HG03432 (cell line): ENCODE measurements around the gene HTRA3.

Experiments
- ATAC-seq: cut with Tn5 transposase; IDR thresholded peaks from one replicate; pipeline ENCODE4 v1.9.1; 2021; ENCODE audit warnings: mild to moderate bottlenecking, moderate library complexity; ENCODE audit not compliant: unreplicated experiment

Gene HTRA3

DNA sequence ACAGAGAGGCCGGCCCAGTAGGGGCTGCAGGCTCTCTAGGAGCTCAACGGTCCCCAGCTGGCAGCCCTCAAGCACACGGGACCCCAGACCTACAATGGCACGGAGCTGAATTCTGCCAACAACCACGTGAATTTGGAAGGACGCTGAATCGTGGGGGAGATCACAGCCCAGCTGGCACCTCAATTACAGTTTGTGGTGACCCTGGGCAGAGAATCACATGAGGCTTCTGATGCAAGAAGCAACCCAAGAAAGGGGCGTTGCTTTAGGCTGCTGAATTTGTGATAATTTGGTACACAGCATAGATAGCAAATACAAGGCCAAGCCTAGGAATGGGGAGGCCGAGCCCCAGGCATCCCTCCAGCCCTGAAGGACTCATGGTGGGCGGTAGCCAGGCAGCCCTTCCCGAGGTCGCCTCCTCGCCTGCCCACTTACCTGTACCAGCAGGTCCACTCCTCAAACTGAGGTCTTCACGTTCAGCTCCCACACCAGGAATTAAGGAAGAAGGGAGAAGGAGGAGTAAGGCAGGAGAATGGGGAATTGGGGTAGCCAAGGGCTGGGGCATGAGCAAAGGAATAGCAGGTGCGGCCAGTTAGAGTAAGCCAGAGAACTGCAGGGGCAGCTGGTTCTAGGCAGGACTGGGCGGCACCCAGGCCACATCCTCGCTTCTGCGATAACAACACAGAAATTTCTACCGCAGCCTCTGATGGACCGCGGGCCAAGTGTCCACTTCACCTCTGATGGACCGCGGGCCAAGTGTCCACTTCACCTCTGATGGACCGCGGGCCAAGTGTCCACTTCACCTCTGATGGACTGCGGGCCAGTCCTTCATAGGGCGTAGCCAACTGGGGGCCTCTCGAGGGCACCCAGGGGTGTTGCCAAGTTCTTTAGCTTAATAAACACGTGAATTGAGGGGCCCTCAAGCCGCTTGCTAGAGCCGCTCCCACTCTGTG, 23.4 kb upstream of the HTRA3 start:
- no peak for ATAC-seq

DNA sequence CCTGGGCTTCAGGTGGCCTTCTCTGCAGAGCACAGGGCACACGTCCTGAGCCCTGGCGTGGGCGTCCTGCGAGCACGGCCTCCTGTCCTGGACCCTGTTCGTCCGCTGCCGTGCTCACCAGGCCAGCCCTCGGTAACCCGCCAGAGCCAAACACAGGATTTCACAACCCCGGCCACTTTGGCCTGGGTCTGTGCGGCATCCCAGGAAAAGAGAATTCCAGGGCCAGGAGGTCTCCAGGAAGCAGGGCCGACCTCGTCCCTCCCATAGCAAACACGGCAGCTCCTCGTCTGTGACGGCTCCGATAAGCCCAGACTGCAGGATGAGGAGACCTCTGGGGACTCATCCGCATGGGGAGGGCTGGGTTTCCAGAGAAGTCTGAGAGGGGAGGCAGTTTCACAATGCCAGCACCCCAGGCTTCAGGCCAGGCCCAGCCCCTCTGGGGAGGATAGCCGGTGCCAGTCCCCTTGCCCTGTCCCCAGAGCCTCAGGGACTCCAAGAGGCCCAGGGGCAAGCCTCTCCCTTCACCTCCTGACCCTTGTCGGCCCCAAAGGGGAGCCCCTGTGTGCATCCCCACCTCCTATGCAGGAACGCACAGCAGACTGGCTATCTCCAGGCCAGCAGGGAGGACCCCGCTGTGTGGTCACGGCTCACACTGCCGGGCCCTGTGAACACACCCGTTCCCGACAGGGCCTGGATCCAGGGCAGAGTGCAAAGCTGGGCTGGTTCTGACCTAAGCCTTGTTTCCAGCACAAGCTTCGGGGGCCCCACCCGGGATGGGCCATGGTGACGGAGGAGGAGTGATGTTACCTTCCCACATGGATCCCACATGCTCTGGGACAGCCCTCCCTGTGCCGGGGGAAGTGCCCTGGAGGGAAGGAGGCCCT, 22.3 kb upstream of the HTRA3 start:
- ATAC-seq, result no peak

DNA sequence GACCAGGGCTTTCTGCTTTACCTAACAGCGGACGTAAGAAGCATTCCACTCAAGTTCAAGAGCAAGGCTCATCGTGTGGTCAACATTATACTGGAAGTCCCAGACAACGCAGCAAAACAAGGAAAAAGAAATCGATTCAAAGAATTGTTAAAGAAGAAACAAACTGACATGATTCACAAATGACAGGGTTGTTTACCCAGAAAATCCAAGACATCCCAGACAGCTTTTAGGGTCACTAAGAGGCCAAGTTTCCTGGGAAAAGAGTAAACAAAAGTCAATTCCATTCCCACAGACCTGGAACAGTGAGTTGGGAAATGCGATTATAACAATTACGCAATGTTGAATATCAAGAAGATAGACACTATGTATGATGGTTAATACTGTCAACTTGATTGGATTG, 21.5 kb upstream of the HTRA3 start:
- no peak for ATAC-seq

DNA sequence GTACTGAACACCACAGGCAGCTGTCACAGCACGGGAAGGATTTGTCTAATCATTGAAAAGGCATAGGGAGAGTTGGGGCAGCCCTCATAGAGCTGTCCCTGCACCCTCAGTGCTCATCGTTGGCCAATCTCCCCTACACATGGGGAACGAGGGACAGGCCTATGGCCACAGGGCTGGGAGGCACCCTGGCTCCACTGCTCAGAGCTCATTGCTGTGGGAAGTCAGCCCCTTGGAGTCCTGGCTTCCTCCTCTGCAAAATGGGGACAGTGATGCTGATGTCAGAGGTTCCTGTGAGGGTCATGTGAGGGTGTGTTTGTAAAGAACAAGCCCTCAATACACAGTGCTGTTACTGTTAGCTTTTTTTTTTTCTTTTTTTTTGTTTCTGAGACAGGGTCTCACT, 19.3 kb upstream of the HTRA3 start:
- no peak for ATAC-seq

DNA sequence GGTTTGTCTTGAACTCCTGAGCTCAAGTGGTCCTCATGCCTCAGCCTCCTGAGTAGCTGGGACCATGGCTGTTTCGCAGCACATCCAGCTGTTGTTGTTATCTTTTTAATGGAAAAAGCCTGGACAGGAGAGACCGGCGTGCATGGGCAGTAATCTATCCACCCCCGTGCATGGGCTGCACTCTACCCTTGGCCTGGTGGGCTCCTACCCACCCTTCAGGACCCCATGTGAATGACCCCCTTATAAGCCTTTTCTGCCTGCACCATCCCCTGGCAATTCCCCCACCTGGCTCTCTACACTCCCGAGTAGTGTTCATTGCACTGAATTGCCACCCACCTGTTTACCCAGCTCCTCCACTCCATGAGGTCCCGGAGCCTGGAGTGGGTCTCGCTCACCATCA, 18.9 kb upstream of the HTRA3 start:
- ATAC-seq, result no peak

DNA sequence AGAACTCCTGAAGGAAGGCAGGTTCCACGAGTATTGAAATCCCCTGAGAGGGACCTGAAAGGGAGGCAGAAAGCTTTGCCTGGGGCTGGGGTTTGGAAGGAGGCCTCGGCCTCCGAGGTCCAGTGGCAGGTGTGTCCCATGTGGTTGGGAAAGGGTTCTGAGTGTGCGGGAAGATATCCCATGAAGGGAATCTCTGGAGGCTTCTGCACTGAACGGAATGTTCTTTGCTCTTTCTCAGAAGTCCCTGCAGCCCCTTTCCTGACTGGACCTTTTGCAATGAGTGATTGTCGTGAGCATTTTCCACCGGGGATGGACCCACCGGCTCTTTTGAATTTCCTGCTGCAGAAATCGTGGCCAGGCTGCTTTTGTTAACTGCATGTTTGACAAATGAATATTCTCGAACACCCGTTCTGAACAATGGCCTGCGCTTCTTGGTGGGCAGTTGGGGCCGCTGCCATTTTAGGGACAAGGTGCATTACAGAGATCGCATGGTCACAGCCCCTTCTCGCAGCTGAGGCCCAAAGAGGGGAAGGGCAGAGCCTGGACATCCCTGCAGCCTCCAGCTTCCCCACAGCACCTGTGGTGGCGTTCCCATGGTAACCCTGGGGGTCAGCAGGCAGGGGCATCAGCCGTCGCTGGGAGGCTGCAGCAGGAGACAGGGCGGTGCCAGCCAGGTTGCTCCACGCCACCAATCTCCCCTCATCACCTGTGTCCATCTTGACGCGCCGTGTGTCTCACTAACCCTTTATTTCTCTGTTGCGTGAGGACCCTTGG, 18.3 kb upstream of the HTRA3 start:
- no peak for ATAC-seq

DNA sequence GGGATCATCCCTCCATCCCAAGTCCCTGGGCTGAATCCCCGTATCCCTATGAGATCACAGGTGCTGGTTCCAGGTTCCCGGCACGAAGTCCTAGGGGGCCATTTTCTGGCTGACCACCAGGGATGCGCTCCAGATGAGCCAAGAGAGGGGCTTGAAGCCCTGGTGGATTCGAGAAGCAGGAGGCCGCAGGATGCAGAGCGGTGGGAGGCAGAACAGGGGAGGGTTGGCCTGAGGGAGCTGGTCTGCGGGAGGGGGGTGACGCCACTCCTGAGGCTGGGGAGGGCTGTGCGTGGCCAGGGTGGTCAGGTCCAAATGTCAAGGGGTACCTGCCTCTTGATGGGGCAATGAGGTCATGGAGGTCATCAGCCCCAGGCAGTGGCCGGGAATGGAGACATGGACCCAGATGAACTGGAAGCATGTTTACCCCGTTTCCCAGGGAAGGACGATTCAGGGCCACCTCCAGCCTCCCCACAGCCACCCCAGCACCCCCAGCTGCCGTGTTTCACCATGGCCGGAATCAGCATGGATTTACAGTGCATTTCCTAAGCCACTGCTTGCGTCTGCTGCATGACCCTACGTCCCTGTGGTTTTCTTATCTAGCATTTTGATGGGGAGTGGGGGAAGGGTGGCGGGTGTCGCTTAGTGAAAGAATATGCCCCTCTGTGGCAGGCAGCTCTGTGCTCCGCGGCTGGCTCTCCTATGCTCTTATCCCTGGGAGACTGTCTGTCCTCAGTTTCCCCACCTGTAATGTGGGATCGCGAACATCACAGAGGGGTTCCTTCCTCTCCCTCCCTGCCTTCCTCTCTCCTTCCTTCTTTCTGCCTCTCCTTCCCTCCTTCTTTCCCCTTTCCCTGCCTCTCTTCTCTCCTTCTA, 17.0 kb upstream of the HTRA3 start:
- no peak for ATAC-seq

DNA sequence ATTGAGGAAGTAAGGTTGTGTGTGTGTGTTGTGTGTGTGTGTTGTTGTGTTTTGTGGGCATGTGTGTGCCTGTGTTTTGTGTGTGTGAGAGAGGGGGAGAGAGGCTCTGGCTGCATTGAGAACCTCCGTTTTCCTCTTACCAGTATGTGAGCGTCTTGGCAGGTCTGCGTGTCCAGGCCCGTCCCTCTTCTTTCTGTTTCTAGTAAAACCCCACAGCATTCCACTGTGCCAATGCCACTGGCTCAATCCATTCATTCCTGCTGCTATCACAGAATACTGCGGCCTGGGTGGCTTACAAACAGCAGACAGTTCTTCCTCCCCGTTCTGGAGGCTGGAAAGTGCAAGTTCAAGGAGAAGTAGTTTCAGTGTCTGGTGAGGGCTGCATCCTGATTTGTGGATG, 15.5 kb upstream of the HTRA3 start:
- ATAC-seq, result no peak

DNA sequence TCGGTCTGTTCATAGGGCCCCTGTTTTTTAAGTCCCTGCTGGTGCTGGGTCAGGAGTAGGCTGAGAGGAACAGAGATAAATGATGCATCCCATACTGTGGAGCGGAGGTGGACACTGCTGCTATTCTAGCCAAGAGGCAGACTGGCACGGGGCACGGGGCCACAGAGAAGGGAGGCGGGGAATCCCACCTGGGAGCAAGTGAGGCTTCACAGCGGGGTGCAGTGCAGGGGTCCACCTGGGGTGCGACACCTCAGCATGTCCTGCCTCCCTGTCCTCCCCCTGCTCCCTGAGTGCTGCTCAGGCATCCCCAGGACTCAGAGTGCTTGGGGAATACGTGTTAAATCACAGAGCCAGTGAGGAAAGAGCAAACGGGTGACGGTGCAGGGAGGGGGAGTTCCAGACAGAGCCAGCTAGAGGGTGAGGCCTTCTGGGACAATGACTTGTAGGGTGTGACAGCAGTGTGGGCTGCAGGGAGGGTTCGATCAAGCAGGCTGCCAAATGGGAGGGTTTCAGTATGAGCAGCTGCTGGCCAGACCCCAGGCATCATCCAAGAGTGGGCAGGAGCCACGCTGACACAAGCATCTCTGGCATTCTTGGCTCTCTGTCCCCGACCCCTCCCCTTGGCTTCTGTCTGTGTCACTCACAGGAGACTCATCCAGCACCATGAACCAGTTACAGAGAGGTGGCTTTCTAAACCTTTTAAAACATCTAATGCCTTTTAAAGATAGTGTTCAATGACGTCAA, 13.7 kb upstream of the HTRA3 start:
- no peak for ATAC-seq

DNA sequence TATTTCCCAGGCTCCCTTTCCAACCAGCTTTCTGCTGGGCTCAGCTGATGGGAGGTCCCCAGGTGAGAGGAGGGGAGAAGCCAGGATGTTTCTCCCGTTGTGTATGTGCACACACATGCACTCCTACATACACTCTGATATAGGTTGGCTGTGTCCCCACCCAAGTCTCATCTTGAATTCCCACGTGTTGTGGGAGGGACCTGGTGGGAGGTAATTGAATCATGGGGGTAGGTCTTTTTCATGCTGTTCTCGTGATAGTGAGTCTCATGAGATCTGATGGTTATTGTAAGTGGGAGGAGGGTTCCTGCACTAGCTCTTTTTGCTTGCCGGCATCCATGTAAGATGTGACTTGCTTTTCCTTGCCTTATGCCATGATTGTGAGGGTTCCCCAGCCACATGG, 11.7 kb upstream of the HTRA3 start:
- ATAC-seq, result no peak

DNA sequence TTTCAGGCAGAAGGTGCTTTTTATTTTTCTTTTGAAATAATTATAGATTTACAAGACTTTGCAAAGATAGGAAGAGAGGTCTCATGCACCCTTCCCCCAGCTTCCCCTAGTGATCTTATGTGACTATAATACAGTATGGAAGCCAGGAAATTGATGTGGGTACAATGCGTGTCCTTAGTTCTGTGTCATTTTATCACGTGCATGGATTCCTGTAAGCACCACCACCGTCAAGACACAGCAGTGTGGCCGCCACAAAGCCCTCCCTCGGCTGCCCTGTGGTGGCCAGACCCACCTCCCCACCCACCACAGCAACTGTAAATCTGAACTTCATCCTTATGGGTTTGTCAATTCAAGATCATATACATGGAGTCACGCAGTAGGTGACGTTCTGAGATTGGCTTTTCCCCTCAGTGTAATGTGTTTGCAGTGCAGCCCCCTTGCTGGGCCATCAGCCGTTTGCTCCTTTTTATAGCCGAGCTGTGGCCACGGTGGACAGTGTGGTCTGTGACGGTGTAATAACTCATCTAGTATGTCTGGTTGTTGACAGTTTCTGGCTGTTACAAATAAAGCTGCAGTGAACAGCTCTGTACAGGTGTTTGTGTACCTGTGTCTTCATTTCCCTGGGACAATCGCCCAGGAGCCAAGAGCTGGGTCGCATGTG, 10.9 kb upstream of the HTRA3 start:
- no peak for ATAC-seq

DNA sequence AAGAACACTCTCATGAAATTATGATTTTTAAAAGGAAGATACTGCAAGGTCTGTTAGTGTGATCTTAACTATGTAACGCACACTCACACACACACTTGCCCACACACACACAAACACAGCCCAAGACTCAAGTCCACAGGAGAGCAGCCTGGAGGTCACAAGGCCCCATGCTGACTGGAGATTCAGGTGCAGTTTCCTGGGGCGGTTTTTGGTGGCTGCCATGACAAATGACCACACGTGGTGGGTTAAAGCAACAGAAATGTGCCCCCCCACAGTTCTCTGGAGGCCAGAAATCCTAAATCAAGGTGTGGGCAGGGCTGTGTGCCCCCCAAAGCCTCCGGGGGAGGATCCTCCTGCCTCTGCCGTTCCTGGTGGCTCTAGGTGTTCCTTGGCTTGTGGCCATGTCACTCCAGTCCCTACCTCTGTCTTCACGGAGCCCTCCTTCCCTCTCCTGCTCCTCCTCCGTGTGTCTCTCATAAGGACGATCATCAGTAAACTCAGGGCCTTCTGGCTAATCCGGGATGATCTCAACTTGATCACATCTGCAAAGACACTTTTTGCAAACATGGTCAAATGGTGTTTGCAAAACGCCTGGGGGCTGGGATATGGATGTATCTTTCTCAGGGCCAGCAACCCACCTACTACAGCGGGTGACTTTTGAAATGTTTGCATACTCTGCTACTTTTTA, 9.7 kb upstream of the HTRA3 start:
- ATAC-seq, result no peak

DNA sequence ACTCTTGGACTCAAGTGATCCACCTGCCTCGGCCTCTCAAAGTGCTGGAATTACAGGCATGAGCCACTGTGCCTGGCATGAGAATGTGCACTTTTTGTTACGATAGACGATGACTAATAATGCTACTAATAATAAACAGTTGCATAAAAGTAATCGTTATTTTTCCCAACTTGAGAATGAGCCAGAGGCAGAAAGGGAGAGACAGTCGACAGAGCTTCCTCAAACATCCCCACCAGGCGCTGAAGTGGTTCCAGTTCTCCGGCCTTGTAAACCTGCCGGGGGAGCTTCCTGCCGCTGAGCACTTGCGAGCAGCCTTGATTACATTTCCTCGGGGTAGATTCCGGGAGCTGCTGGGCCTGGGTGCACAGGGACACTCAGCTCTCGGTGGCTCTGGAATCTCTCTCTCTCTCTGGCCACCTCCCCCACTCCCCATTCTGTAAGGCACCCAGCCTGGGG, 8.9 kb upstream of the HTRA3 start:
- no peak for ATAC-seq

DNA sequence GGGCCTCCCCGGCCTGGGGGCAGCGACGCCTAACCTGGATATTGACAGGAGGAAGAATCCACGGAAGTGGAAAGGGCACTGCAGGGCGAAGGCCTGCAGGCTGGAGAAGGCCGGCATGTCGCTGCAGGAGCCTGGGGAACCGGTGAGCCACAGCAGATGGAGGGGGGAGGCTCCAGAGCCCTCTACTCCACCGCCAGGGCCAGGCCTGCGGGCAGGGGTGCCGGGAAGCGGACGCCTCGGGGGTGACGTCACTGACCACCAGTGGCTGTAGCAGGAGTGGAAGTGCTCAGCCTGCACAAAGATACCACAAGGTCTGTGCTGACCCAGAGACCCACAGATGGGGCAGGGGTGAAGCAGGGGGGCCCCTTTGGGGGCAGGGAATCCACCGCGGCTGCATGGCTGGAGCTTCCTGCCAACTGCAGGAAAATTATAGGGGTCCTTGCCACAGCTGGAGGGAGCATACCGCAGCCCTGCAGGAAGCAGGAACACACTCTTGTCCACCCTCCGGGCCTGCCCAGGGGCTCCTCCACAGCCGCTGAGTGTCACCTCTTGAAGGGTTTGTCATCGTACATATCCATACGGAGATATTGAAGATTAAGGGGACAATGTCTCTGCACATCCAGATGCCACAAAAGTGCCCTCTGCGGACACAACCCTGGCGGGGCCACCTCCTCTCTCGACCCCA, 7.6 kb upstream of the HTRA3 start:
- no peak for ATAC-seq

DNA sequence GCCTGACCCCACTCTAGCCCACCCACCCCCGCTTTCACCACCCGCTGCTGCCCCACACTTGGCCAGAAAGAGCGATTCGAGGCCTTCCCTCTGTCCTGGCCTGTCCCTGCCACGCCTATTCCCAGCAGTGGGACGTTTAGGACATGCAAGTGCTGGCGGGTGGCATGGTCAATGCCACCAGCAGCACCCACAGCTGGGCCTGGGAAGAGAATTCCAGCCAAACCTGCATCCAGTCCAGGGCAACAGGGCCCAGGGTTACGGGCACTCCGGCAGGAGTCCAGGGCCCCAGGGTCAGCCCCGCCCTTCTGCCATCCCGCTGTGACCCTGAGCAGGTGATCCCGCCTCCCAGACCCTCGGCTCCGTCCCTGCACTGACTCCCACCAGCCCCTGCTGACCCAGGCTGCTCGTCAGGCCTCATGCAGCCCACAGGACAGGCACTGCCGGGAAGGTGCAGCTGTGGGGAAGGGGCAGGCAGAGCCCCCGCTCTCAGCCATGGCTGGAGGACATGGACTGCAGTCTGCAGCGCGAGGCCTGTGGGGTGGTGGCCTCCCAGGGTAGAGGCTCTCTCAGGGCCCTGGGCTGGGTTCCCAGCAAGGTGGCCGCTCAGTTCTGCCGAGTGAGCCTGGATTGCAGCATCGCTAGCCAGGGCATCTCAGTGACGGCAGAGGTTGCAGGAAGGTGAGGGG, 6.8 kb upstream of the HTRA3 start:
- no peak for ATAC-seq

DNA sequence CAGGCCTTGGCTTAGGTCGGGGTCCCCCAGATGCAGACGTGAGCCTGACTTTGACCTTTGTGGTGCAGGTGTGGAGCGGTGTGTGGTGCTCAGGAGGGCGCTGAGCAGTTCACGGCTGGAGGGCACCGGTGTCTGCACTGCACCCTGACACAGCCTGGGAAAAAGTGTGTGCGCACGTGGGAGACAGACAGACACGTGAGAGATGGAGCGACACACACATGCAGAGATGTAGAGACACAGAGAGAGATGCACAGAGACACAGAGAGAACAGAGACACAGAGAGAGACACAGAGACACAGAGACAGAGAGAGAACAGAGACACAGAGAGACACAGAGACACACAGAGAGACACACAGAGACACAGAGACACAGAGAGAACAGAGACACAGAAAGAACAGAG, 6.2 kb upstream of the HTRA3 start:
- no peak for ATAC-seq

DNA sequence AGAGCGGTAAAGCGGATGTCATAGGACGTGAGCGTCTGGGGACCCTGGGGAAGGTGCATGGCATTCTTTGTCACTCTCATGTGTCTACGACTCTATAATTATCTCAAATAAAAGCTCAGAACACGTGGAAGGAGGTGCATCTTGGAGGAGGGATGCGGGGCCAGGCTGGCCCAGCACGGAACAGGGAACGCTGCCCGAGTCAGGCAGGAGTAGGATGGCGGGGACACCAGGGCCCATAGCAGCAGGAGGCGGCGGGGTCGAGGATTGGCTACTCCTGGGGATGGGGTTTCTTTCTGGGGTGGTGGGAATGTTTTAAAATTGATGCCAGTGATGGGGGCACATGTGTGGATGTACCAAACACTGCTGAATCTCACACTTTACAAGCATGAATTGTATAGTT, 5.4 kb upstream of the HTRA3 start:
- no peak for ATAC-seq
